ENCODE results near the gene CC2D1A. TPM values are rescaled to one million over a fixed set of nuclear protein-coding genes. Genes with fewer than 3 reads are reported as not detected.

Gene CC2D1A
- total RNA-seq, result 24.9 TPM

DNA sequence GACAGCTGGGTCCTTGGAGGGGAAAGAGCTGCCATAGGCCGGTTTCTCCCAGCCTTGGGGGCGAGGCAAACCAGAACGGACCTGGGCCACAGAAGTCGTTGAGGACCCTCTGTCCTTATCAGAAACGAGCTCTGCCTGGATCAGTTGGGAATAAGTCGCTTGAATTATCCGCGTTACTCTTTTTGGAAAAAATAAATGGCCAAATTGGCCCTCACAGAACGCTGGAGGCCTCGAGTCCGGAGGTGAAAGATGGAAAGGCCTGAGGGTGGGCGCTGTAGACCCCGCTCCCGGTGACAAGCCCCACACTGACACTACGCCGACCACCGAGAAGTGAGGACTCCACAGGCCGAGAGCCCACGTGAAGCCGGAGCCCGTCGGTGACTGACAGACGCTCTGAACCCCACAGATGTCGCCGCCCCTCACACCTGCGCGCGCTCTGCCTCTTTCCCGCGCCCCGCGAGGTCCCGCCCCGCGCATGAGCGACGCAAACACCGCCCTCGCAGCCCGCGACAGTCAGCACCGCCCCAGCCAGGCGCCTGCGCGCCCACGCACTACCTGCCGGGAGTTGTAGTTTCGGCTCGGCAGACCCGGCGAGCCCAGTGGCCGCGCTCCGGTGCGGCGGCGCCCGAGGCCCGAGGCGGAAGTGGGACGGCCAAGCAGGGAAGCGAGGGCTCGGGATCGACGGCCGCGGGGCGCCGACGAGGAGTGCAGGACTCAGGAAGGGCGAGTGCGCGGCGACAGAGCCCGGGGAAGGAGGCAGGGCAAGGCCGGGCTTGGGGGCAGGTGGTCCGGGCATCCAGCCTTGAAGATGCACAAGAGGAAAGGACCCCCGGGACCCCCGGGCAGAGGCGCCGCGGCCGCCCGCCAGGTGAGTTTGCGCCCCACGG lies at the start of gene CC2D1A, which contains the start of gene BRME1:
CC2D1A (plus strand) TSS at position 568 of the 887 bp plus-strand sequence; CDS start at position 809, 241 bp downstream.
BRME1 (minus strand) TSS at position 484 of the 887 bp plus-strand sequence. CDS start 1,225 bp downstream, outside the sequence.
- DNase-seq (ENCODE audit: low spot score) (peak; percentile 94), ATAC-seq (peak; percentile 95)

DNA sequence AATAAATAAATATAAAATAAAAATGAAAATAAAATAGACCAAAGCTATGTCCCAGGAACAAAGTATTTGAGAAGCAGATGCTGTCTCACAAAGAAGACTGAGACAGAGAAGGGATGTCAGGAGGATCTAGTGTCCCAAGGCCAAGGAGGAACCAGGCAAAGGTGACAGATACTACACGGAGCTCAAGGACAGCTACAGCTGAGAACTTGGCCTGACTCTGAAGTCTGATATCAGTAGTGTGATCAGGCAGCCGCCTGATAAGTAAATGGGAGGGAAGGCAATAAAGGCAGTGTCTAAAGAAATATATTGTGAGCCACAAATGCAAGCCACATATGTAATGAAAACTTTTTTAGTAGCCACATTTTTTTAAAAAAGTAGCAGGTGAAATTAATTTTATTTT lies 49.5 kb upstream of the CC2D1A start:
- DNase-seq (ENCODE audit: low spot score), result no peak
- no peak for ATAC-seq

DNA sequence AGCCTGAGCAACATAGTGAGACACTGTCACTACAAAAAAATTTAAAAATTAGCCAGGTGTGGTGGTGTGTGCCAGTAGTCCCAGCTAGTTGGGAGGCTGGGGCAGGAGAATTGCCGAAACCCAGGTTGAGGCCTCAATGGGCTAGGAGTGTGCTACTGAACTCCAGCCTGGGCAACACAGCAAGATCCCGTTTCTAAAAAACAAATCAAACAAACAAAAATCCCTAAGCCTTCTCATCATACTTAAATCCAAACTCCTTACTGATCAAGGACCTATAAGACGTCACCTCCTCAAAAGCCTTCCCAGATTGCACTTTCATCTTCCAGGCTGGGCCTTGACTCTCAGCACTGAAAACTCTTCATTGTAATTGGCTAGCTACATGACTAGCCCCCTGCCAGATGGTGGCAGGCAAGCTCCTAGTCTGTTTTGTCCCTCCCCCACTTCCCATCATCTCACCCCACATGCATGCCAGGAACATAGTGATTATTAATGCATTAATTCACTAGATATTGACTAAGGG lies 46.6 kb upstream of the CC2D1A start:
- DNase-seq (ENCODE audit: low spot score), result no peak
- ATAC-seq, result no peak

DNA sequence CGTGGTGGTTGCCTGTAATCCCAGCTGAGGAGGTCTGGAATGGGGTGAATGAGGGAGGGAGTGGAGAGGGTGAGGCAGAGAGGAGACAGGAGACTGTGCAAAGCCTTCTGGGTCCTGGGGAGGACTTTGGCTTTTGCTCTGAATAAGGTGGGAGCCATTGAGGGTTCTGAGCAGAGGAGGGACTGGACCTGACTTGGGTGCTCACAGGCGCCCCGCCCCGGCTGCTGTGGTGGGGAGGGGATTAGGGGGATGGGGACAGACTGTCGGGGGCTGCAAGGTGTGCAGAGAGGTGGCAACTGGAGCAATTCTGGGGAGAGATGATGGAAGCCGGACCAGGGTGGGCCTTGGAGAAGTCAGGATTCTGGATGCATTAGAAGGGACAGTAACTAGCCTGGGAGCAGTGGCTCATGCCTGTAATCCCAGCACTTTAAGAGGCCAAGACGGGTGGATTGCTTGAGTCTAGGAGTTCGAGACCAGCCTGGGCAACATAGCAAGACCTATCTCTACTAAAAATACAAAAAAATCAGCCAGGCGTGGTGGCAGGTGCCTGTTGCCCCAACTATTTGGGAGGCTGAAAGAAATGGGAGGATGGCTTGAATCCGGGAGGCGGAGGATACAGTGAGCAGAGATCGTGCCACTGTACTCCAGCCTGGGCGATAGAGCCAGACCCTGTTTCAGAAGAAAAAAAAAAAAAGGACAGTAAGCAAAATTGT lies 45.2 kb upstream of the CC2D1A start:
- no peak for DNase-seq (ENCODE audit: low spot score)

DNA sequence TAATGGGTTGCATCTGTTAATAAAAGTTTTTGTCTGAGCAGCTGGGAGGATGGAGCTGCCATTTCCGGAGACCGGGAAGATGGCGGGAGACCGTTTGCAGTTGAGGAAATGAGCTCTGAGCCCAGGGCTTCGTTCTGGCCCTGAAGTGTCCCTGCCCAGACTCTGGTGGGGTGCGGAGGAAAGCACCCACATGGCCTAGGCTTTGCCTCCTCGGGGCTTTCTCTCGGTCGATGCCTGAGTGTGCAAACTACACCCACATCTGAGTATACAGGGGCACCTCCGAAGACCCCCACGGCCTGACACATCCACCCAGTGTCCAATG lies 44.6 kb upstream of the CC2D1A start:
- no peak for DNase-seq (ENCODE audit: low spot score)

More for the DNA sequence above, 45.2 kb upstream of the CC2D1A start:
- no peak for ATAC-seq

DNA sequence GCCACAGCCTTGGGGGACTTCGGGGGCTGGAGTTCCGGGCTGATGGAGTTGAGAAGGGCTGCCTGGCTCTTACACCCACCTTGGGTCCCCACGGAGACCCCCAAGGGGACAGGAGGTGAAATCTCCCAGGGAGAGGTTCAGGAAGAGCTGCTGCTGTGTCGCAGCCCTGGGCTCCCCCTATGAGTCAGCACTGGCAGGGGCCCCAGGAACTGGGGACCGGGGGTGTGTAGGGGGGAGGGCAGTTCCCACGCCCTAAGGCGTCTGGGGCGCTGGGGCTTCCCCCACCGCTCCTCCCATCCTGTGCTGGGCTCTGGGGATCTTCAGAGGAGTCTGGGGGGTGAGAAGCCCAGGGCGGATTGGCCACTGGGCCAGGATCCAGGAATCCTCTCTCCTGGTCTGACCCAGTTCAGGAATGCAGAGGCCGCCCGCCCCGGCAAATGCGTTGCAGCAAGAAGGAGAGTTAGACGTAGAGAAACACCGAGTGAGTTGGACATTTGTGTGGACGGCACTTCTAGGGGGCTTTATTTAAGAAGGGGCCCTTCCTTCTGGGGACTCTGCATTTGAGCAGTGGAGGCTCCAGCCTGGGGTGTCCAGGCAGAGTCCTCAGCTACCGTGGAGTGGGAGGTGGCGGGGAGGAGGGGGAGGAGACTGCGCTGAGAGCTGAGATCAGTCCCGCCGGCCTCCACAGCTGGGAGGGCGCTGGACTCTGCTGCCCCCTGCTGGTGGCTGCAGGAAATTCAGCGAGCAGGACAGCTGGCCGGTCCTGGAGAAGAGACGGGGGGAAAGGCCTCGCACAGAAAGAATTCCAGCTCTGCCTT lies 44.1 kb upstream of the CC2D1A start:
- DNase-seq (ENCODE audit: low spot score) (peak; percentile 90), ATAC-seq (peak; percentile 98)

More for the DNA sequence above, 44.6 kb upstream of the CC2D1A start:
- no peak for ATAC-seq

DNA sequence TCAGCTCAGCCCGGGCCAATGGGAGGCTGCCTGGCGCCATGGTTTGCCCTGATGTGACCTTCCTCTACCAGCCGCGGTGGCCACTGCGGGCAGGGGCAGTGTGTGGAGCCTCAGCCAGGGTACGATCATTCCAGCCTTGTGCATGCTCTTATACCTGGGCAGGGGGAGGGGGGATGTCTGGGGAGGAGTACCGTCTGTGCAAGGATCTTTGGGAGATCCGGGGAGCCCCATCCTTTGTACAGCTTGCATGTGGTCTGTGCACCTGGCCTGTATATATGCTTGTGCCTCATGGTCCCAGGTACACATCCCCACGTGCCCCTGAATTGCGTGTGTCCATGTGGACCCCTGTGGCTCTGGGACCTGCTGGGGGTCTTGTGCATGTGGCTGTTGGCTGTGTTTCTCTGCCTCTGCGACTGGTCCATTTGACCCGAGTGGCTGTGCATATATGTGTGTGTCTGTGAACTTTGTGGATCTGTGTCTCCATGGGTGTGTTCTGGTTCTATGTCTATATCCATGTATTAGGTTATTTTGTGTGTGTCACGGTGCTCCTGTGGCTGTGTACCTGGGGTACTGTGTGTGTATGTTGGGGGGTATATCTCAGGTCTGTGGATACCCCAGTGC lies 41.8 kb upstream of the CC2D1A start:
- no peak for ATAC-seq
- no peak for DNase-seq (ENCODE audit: low spot score)

DNA sequence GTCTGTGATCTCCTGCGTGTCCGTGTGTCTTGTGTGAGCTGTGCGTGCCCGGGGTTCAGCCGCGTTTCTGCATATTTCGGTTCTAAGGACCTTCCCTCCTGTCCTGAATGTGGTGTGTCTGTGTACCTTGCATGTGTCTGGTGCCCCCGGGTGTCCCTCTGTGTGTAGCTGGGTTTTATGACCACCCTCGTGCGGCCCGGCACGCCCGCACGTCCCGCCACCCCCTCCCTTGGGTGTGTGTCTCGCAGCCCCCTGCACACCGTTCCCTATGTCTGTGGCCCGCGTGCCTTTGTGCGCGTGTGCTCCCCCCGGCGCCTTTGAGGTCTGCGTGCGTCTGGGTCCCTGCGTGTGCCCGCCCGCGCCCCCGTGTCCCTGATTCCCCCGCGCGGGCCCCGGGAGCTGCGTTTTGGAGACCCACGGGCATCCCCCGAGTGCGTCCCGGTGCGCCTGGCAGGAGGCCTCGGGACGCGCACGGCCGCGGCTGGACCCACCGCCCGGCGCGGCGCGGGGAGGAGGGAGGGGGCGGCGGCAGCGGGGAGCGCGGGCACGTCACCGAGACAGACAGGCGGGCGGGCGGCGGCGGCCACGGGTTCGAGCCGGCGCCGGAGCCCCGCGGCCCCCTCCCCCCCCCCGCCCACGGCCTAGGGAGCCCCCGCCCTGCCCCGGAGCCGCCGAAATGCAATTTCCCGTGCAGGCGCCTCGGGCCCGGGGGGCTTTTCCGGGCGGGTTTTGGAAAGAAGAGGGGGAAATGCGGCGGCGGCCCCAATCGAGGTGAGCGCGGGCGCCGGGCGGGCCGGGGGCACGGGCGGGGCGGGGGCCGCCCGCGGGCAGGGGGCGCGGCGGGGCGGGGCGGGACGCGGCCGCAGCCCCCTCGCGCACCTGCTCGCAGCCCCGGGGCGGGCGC lies 41.1 kb upstream of the CC2D1A start:
- ATAC-seq, result no peak
- no peak for DNase-seq (ENCODE audit: low spot score)

DNA sequence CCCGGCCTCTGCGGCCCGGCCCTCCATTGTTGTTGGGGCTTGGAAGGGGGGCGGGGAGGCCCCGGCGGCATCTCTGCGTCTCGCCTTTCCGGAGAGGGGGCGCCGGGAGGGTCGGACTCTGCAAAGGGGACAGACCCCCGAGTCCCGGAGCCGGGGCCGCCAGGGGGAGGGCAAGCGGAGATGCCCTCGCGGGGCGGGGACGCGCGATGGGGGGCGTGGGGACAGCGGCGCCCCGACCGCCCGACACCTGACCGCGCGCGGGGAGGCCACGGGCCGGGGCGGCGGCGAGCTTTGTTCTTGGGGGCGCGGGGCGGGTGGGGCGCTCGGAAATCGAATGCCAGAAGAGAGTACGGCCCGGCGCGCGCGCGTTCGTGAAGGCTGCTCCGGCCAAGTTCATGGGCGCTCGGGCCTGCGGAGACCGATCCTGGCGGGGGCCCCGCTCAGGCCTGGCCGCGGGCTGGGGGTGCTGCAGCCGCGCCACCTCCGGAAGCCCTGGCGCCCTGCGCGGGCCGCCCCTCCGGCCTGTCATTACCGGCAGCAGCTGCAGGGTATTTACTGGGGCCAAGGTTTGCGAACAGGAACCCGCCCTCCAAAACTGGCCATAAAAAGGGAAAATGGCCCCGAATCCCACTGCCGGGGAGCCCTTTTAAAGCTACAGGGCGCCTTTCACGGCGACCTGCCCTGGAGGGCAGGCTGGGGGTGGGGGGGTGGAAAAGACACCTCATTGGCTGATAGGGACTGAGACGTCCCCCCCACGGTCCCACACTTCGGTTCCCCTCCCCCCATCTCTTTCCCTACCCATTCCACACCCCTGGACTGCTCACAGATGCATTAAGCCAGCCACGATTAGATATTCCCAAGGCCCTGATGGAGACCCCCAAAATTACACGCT lies 40.2 kb upstream of the CC2D1A start:
- ATAC-seq (no peak), DNase-seq (ENCODE audit: low spot score) (no peak)

DNA sequence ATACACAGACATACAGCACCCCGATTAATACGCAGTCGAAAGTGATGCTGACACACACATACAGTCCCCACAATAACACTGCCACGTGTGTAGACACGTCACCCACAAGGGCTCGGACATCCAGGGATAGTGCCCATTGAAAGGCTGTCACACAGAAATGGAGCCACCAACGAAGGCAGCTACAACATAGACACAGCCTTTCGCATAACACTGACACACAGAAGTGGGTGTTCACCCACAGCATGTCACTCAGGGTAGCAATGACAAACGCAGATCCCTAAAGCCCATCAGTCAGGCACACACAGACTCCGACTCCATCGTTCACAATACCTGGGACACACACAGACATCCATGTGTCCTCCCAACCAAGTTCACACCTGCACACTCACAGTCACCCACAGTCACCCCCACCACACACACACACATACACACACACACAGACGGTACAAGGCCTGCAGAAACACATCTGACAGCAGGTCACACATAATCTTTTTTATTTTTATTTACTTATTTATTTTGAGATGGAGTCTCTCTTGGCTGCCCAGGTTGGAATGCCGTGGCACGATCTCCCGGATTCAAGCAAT lies 39.4 kb upstream of the CC2D1A start:
- DNase-seq (ENCODE audit: low spot score), result no peak
- ATAC-seq, result no peak

DNA sequence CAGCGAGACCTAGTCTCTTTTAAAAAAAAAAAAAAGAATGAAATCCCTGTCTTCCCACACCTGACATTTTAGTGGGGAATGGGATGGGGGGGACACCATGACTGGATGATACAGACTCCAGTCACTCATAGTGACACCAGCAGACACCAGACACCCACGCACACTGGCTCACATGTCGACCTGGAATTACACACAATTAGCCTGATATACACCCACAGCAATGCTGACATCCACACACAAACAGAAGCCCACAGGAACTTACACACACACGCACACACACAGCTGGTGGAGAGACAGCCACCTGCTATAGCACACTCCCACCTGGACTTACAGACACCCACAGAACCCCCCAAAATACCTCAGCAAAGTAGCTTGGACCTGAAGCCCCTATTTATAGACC lies 37.3 kb upstream of the CC2D1A start:
- DNase-seq (ENCODE audit: low spot score), result no peak

DNA sequence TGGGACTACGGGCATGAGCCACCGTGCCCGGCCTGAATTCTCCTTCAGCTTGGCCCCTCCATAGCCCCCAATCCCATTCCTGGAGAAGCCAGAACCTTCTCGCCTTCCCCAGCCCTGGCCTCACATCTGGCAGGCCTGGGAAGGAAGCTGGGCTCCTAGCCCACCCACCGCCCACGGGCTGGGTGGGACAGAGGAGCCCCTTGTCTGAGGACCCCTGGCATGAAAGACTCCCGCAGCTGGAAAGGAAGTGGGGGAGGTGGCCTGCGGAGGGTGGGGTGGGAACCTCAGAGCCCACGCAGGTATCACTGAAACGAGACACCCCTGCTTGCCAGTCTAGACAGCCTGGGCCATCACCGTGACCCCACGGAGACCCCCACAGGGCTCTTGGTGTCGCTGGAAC lies 36.7 kb upstream of the CC2D1A start:
- ATAC-seq, result no peak
- DNase-seq (ENCODE audit: low spot score), result no peak

More for the DNA sequence above, 37.3 kb upstream of the CC2D1A start:
- no peak for ATAC-seq

DNA sequence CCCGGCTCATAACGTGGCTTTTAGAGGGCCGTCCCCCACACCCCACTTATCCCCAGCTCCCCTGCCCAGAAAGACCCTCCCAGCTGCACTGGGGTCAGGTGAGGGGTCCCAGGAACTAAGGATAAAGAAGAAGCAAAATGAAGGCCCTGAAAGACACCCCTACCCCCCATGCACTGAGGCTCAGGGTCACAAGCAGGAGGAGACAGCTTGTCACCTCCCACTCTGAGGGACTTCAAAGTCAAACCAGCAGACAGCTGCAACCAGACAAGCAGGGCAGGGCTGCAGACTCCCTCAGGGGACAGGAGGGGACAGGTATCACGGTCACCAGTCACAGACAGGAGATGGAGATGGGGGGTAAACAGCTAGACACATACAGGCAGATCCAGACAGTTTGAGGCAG lies 35.1 kb upstream of the CC2D1A start:
- ATAC-seq, result no peak
- no peak for DNase-seq (ENCODE audit: low spot score)

DNA sequence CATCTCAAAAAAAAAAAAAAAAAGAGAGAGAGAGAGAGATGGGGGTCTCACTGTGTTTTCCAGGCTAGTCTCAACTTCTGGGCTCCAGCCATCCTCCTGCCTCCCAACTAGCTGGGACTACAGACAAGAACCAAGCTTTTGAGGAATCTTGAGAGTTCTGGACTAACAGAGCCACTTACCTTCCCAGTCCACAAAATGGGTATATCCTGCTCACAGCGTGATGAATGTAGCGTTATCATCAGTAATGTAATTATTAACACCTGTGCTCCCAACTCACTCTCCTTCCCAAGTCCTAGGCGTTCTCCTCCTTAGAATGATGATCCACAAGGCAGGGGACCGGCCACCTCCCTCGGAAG lies 33.7 kb upstream of the CC2D1A start:
- DNase-seq (ENCODE audit: low spot score) (no peak), ATAC-seq (no peak)

DNA sequence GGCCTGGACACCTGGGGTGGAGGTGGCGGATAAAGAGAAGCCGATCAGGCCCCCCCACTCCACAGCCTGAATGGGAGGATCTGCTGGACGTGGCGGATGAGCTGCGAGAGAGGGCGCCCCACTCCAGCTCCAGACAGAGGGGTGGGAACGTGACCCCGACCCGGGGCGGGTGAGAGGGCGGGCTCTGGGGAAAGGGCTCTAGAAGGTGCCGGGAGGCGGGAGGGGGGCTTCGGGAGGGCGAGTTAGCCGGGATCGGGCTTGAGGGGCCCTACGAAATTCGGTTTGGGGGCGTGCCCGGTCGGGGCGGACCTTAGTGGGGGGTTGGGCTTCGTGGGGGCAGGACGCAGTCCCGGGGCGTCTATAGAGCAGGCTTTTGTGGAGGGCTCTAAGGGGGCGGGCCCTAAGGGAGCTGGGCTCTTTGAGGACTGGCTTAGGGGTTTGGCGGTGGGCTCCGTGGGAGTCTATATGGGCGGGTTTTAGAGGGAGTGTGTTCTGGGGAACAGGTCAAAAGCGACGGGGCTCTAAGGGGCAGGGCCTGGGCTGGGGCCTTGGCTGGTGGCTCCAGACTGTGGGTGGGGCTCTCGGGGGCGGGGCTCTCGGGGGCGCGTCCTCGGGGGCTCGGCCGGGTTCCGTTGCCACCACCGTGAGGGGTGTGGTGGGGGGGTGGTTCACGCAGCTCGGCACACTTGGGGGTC lies 33.2 kb upstream of the CC2D1A start:
- DNase-seq (ENCODE audit: low spot score), result no peak
- ATAC-seq, result peak; percentile 43

DNA sequence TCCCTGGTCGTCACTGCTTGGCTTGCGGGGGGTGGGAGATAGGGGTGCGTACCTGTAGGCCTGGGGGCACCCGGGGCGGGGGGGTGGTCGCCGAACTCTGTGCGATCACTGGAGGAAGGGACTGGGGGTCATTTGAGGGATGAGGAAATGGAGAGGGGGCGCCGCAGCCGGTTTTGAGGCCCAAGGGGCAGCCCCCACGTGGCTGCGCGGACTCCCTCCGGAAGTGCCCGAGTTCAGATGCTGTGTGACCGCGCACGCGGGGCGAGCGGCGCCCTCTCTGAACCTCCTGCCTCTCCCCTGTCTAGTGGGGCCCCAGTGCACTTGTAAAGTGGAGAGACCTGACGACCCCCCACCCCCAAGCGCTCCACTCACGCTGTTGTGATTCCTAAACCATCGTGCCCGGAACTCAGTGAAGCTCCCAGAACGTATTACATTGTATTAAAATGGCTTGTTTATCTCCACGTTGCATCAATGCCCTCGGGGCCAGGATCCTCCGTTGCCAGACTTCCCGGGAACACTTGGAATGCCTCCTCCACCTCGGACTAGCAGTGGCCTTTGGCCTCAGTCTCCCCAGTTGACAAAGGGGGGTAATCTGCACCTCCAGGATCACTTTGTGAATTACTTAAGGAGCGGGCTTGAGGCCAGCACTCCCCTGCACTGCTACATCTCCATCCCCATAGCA lies 32.0 kb upstream of the CC2D1A start:
- DNase-seq (ENCODE audit: low spot score), result no peak

DNA sequence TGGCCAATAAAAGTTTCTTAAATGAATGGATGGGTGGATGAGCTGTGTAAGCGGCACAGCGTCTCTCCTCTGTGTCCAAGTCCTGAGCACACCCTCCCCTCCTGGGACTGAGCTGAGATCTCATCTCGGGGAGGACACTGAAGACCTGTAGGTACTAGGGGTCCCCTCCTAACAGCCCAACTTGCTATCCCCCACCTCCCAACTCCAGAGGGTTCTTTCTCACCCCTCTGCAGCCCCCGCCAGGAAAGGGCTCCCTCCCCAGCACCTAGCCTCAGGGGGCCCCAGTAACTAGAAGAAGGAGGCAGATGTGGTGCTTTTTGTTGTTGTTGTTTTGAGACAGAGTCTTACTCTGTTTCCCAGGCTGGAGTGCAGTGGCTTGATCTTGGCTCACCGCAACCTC lies 30.2 kb upstream of the CC2D1A start:
- DNase-seq (ENCODE audit: low spot score) (no peak), ATAC-seq (no peak)

More for the DNA sequence above, 32.0 kb upstream of the CC2D1A start:
- no peak for ATAC-seq

All from left lobe of liver (tissue), 2 donors.